ENCODE results near the gene PSMB7. TPM values are rescaled to one million over a fixed set of nuclear protein-coding genes. Genes with fewer than 3 reads are reported as not detected.
A peak's percentile ranks its signal among the peaks of the same experiment; 100 is the strongest.

The PSMB7 gene
- total and polyA plus RNA-seq, 2 of the 13 experiments (the other 11 are each of a cell fraction or from before 2014, with no cell fraction given): 259 to 291 TPM

DNA sequence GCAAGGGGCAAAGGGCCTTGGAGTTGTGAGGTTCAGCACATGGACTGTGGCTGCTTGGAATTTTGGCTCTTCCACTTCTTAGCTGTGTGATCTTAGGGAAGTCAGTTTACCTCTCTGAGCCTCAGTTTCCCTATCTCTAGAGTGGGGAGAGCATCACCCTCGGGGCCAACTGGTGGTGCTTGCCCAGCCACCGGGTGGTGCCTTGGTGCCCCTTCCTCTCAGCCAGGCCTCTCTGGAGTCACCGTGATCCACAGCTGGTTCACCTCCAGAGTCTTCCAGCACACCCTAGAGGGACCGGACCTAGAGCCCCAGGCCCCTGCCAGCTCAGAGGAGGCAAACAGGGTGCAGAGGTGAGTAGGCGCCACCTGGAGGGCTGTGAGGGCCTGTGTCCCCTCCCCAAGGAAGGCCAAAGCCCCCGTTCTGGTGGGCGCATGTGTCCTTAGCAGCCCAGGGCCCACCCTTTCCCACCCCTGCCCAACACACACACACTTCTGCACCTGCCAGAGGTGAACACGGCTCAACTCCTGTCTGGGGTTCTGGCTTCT lies 42.7 kb upstream of the PSMB7 start:
- H3K4me3 ChIP-seq (replicated peaks in 1 of 3; ENCODE audit: insufficient read depth in 1 of 3, low read depth in 2 of 3, low read length in 3 of 3): no peak overlapping the region
- intact Hi-C loops (cut with micrococcal nuclease; ENCODE audit: unreplicated experiment): no loop called here
- FAIRE-seq (no peak), DNase-seq (ENCODE audit: low spot score) (no peak), ATAC-seq (peak; percentile 30)
- ChIA-PET POLR2A (no interaction called here), CTCF (ENCODE audit: low intra/inter-chr PET ratio, low total read pairs) (no interaction called here)
- TF ChIP-seq ZBTB1 (CRISPR knock-in tag; IDR thresholded peaks at IDR 0.05; ENCODE audit: borderline replicate concordance): no peak
- no peak for TF ChIP-seq HNRNPL (IDR thresholded peaks at IDR 0.05; ENCODE audit: low read depth, low read length)
- no peak for TF ChIP-seq IRX3 (CRISPR knock-in tag; IDR thresholded peaks at IDR 0.05; ENCODE audit: borderline replicate concordance, low read depth)
- no peak for TF ChIP-seq KLF12 (CRISPR knock-in tag; IDR thresholded peaks at IDR 0.05; ENCODE audit: borderline replicate concordance)
- TF ChIP-seq, protein P1, sequence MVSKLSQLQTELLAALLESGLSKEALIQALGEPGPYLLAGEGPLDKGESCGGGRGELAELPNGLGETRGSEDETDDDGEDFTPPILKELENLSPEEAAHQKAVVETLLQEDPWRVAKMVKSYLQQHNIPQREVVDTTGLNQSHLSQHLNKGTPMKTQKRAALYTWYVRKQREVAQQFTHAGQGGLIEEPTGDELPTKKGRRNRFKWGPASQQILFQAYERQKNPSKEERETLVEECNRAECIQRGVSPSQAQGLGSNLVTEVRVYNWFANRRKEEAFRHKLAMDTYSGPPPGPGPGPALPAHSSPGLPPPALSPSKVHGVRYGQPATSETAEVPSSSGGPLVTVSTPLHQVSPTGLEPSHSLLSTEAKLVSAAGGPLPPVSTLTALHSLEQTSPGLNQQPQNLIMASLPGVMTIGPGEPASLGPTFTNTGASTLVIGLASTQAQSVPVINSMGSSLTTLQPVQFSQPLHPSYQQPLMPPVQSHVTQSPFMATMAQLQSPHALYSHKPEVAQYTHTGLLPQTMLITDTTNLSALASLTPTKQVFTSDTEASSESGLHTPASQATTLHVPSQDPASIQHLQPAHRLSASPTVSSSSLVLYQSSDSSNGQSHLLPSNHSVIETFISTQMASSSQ (IDR thresholded peaks at IDR 0.05; ENCODE audit: low read depth): no peak
- TF ChIP-seq, protein P1 (CRISPR knock-in tag; IDR thresholded peaks at IDR 0.05; ENCODE audit: borderline replicate concordance): no peak
- no peak for TF ChIP-seq ZNF326 (CRISPR knock-in tag; IDR thresholded peaks at IDR 0.05; ENCODE audit: borderline replicate concordance)
- TF ChIP-seq NFKB2 (CRISPR knock-in tag; IDR thresholded peaks at IDR 0.05; ENCODE audit: borderline replicate concordance): no peak
- TF ChIP-seq RFXANK (CRISPR knock-in tag; IDR thresholded peaks at IDR 0.05): no peak
- TF ChIP-seq ZNF768 (CRISPR knock-in tag; IDR thresholded peaks at IDR 0.05): peak; percentile 63; the same call in 1 of the 2 replicates
- TF ChIP-seq, protein P2, sequence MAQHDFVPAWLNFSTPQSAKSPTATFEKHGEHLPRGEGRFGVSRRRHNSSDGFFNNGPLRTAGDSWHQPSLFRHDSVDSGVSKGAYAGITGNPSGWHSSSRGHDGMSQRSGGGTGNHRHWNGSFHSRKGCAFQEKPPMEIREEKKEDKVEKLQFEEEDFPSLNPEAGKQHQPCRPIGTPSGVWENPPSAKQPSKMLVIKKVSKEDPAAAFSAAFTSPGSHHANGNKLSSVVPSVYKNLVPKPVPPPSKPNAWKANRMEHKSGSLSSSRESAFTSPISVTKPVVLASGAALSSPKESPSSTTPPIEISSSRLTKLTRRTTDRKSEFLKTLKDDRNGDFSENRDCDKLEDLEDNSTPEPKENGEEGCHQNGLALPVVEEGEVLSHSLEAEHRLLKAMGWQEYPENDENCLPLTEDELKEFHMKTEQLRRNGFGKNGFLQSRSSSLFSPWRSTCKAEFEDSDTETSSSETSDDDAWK (CRISPR knock-in tag; IDR thresholded peaks at IDR 0.05): no peak
- 0 out of 2 replicates have a peak, but pooled peaks have one; percentile 27 for TF ChIP-seq STAG1 (CRISPR knock-in tag; IDR thresholded peaks at IDR 0.05)
- no peak for TF ChIP-seq ZSCAN31 (CRISPR knock-in tag; IDR thresholded peaks at IDR 0.05; ENCODE audit: low read depth)
- no peak for TF ChIP-seq NBN (conservative IDR thresholded peaks at IDR 0.05)
- TF ChIP-seq, protein P3, sequence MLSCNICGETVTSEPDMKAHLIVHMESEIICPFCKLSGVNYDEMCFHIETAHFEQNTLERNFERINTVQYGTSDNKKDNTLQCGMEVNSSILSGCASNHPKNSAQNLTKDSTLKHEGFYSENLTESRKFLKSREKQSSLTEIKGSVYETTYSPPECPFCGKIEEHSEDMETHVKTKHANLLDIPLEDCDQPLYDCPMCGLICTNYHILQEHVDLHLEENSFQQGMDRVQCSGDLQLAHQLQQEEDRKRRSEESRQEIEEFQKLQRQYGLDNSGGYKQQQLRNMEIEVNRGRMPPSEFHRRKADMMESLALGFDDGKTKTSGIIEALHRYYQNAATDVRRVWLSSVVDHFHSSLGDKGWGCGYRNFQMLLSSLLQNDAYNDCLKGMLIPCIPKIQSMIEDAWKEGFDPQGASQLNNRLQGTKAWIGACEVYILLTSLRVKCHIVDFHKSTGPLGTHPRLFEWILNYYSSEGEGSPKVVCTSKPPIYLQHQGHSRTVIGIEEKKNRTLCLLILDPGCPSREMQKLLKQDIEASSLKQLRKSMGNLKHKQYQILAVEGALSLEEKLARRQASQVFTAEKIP (CRISPR knock-in tag; IDR thresholded peaks at IDR 0.05; ENCODE audit: borderline replicate concordance): no peak
- TF ChIP-seq, protein P4, sequence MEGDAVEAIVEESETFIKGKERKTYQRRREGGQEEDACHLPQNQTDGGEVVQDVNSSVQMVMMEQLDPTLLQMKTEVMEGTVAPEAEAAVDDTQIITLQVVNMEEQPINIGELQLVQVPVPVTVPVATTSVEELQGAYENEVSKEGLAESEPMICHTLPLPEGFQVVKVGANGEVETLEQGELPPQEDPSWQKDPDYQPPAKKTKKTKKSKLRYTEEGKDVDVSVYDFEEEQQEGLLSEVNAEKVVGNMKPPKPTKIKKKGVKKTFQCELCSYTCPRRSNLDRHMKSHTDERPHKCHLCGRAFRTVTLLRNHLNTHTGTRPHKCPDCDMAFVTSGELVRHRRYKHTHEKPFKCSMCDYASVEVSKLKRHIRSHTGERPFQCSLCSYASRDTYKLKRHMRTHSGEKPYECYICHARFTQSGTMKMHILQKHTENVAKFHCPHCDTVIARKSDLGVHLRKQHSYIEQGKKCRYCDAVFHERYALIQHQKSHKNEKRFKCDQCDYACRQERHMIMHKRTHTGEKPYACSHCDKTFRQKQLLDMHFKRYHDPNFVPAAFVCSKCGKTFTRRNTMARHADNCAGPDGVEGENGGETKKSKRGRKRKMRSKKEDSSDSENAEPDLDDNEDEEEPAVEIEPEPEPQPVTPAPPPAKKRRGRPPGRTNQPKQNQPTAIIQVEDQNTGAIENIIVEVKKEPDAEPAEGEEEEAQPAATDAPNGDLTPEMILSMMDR (CRISPR knock-in tag; IDR thresholded peaks at IDR 0.05): peak; percentile 42
- TF ChIP-seq ZNF644 (CRISPR knock-in tag; IDR thresholded peaks at IDR 0.05; ENCODE audit: low read depth): no peak
- no peak for TF ChIP-seq ZMYM3 (CRISPR knock-in tag; IDR thresholded peaks at IDR 0.05)
- H3K27me3 ChIP-seq (ENCODE audit: control insufficient read depth in 1 of 2, insufficient read depth in 2 of 2, low read length in 2 of 2): peaks cover 5% of the 10 kb centered on the region in 2 experiments; a peak in 3 of 5 replicates
- no TSS peak for BruUV-seq (replicated peaks)
- no peak overlapping the region for H3K9ac ChIP-seq (ENCODE audit: insufficient read depth, low read depth, low read length)
- H2AFZ ChIP-seq (ENCODE audit: low read length): no peak overlapping the region
- H3K27ac ChIP-seq (ENCODE audit: extremely low read length, insufficient read depth, low read length): no peak overlapping the region
- H3K4me2 ChIP-seq (ENCODE audit: low read depth, low read length): no peak overlapping the region
- no peaks in the 10 kb centered on the region for H3K36me3 ChIP-seq (replicated peaks in 1 of 2; ENCODE audit: control insufficient read depth in 1 of 2, insufficient read depth in 2 of 2, low read length in 2 of 2)
- H3K9me3 ChIP-seq (ENCODE audit: low read length): no peaks in the 10 kb centered on the region
- no peaks in the 10 kb centered on the region for H3K4me1 ChIP-seq (ENCODE audit: insufficient read depth, low read length)
- in situ Hi-C loops (cut with HindIII; ENCODE audit: extremely low pct_ligation_motif_present, low pct_unique_long_range_greater_than_20kb): no loop called here
- no peaks in the 10 kb centered on the region for H4K20me1 ChIP-seq (ENCODE audit: insufficient read depth, low read length)
- WGBS (ENCODE audit: low lambda C conversion rate): 30% methylated on average over 2 of the region's 8 CpGs
- no peaks in the 10 kb centered on the region for H3K79me2 ChIP-seq (ENCODE audit: insufficient read depth, low read length)
